Aorta (tissue), 5 donors: ENCODE data around the gene JCAD. TPM values are rescaled to one million over a fixed set of nuclear protein-coding genes. Genes with fewer than 3 reads are reported as not detected.

Source experiments
- ATAC-seq: fragments of 200-7000 bp; cut with Tn5 transposase; one replicate; pipeline ENCODE4 v1.9.1; 2022; ENCODE audit warnings: moderate library complexity; ENCODE audit not compliant: low FRiP score
- DNase-seq, 2 donors: peaks; one replicate each; pipeline ENCODE4 v3.0.0-alpha.2; 2020
- H3K27ac ChIP-seq, 2 donors: one replicate each; pipeline ENCODE4 v1.5.1; 2013; ENCODE audit warnings: low read length in 2 of 2, mild to moderate bottlenecking in 2 of 2, moderate library complexity in 2 of 2, control low read depth in 1 of 2, inconsistent platforms in 1 of 2, low read depth in 1 of 2
- H3K27me3 ChIP-seq, 2 donors: one replicate each; pipeline ENCODE4 v1.6.1; 2013; ENCODE audit warnings: control low read depth in 1 of 2, low read length in 1 of 2, mild to moderate bottlenecking in 1 of 2, moderate library complexity in 1 of 2; ENCODE audit not compliant: insufficient read depth in 2 of 2, control insufficient read depth in 1 of 2
- H3K36me3 ChIP-seq, 2 donors: one replicate each; pipeline ENCODE4 v1.6.1; 2013; ENCODE audit warnings: control low read depth in 1 of 2, low read length in 1 of 2, mild to moderate bottlenecking in 1 of 2; ENCODE audit not compliant: insufficient read depth in 2 of 2, control insufficient read depth in 1 of 2
- H3K4me1 ChIP-seq, 2 donors: one replicate each; pipeline ENCODE4 v1.6.1; 2013; ENCODE audit warnings: low read length in 2 of 2, control low read depth in 1 of 2, mild to moderate bottlenecking in 1 of 2, moderate library complexity in 1 of 2; ENCODE audit not compliant: insufficient read depth in 2 of 2, control insufficient read depth in 1 of 2
- H3K4me3 ChIP-seq, 2 donors: one replicate each; pipeline ENCODE4 v1.5.1; 2013; ENCODE audit warnings: low read length in 2 of 2, control low read depth in 1 of 2, mild to moderate bottlenecking in 1 of 2
- H3K9me3 ChIP-seq: one replicate; pipeline ENCODE4 v1.6.1; 2013; ENCODE audit warnings: mild to moderate bottlenecking, low read length; ENCODE audit not compliant: control insufficient read depth
- WGBS, 2 donors: extraction: QIAGEN DNeasy Blood & Tissue Kit; methylation state at CpG; one replicate each; pipeline ENCODE4 v1.1.7; 2013; 5-methylcytosine and 5-hydroxymethylcytosine counted together
- intact Hi-C, 2 donors: fragments of 100-400 bp; cut with DNase I; formaldehyde crosslinking; loops; one replicate each; pipeline versions ENCODE4 v1.14.2 to v1.15.0; 2022
- polyA plus RNA-seq, 2 donors: library from polyadenylated mRNA; stranded (reverse); fragments of 200-250 nt; gene quantifications; one replicate each; pipeline ENCODE4 v1.2.3, GENCODE V29; 2013
- total RNA-seq, 2 donors: library from RNA; stranded (reverse); fragmentation: NEBNext Ultra II Directional; extraction: Animal tissue kit (Norgen Biotek cat#: 25700); gene quantifications; one replicate each; pipeline ENCODE4 v1.2.1, GENCODE V29; 2021
- donor health status: healthy with polysubstance abuse.
- donor health status: Bipolar disorder and iron deficiency.
- donor health status: DM: no; HTN: no; CAD: no.
- donor health status: DM: no; HTN: no; CAD: no.
- donor health status: DM: yes; HTN: yes; CAD: no.

JCAD gene
- total and polyA plus RNA-seq, 4 donors: 13.6 to 82.4 (median 50.2) TPM

GRCh38 chr10:30036811-30037210, 22.6 kb downstream of the JCAD start:
- no peaks in the 10 kb centered on the region for H3K9me3 ChIP-seq
- intact Hi-C loops: no loop called here
- no peak for DNase-seq
- H3K36me3 ChIP-seq: no peaks in the 10 kb centered on the region
- H3K4me1 ChIP-seq: no peaks in the 10 kb centered on the region
- ATAC-seq: no peak
- 89 to 91% methylated on average over 8 of the region's 8 CpGs for WGBS, 2 donors
- no peak overlapping the region for H3K4me3 ChIP-seq
- no peaks in the 10 kb centered on the region for H3K27me3 ChIP-seq
- H3K27ac ChIP-seq: no peak overlapping the region

DNA sequence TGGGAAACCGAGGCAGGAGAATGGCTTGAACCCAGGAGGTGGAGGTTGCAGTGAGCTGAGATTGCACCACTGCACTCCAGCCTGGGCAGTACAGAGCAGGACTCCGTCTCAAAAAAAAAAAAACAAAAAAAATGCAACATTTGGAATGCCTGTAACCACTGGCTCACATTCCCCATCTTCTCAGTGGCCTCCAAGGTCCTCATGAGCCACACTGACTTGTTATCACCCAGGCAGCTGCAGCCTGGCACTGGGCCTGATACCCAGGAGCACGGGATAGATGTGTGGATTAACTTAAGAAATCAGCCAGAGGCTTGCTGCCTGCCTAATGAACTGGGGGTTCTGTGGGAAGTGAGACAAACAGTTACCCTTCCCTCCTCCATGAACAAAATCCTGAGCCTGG, 23.0 kb downstream of the JCAD start:
- H3K27ac ChIP-seq: no peak overlapping the region
- no peaks in the 10 kb centered on the region for H3K27me3 ChIP-seq
- no peaks in the 10 kb centered on the region for H3K36me3 ChIP-seq
- no peaks in the 10 kb centered on the region for H3K9me3 ChIP-seq
- 27 to 37% methylated on average over 3 of the region's 3 CpGs for WGBS, 2 donors
- intact Hi-C loops: no loop called here
- ATAC-seq (peak; percentile 6), DNase-seq (no peak)
- no peaks in the 10 kb centered on the region for H3K4me1 ChIP-seq
- no peak overlapping the region for H3K4me3 ChIP-seq

GRCh38 chr10:30034433-30035137, 24.8 kb downstream of the JCAD start:
- intact Hi-C loops: no loop called here
- H3K4me1 ChIP-seq: no peaks in the 10 kb centered on the region
- no peak overlapping the region for H3K27ac ChIP-seq
- H3K27me3 ChIP-seq: no peaks in the 10 kb centered on the region
- H3K36me3 ChIP-seq: no peaks in the 10 kb centered on the region
- DNase-seq (no peak), ATAC-seq (no peak)
- H3K9me3 ChIP-seq: no peaks in the 10 kb centered on the region
- H3K4me3 ChIP-seq: no peak overlapping the region
- 73 to 74% methylated on average over 15 of the region's 15 CpGs for WGBS, 2 donors

DNA sequence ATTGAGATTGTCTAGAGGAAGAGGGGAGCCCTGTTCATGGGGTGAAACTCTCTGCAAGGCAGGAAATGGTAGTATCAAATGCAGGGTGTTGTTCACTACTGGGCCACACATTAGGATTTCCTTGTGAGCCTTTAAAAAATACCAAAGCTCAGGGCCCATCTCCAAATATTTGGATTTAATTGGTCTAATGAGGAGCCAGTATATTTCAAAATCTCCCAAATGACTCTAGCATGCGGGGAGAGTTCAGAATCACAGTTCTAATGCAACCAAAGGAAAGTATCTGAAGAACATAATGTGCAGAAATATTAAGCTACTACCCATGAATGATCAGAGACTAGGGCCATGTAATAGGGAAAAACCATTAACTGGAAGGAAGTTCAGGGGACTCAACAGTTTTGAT, 27.3 kb downstream of the JCAD start:
- no peaks in the 10 kb centered on the region for H3K36me3 ChIP-seq
- intact Hi-C loops: no loop called here
- H3K4me1 ChIP-seq: peaks cover 0 to 1% of the 10 kb centered on the region in 2 donors
- H3K27ac ChIP-seq: no peak overlapping the region
- no peaks in the 10 kb centered on the region for H3K9me3 ChIP-seq
- ATAC-seq (no peak), DNase-seq (no peak)
- 100% methylated on average over 1 of the region's 1 CpG for WGBS, 2 donors
- no peak overlapping the region for H3K4me3 ChIP-seq
- no peaks in the 10 kb centered on the region for H3K27me3 ChIP-seq

- intact Hi-C loops: no loop called here
- no peaks in the 10 kb centered on the region for H3K36me3 ChIP-seq
- H3K27ac ChIP-seq: no peak overlapping the region
- no peak for DNase-seq
- WGBS, 2 donors: 10 to 13% methylated on average over 7 of the region's 7 CpGs
- H3K9me3 ChIP-seq: no peaks in the 10 kb centered on the region
- peaks cover 0 to 1% of the 10 kb centered on the region in 2 donors for H3K4me1 ChIP-seq
- no peak overlapping the region for H3K4me3 ChIP-seq
- H3K27me3 ChIP-seq: no peaks in the 10 kb centered on the region
- ATAC-seq: no peak
Observed at GRCh38 chr10:30029872-30030256, 29.5 kb downstream of the JCAD start.

DNA sequence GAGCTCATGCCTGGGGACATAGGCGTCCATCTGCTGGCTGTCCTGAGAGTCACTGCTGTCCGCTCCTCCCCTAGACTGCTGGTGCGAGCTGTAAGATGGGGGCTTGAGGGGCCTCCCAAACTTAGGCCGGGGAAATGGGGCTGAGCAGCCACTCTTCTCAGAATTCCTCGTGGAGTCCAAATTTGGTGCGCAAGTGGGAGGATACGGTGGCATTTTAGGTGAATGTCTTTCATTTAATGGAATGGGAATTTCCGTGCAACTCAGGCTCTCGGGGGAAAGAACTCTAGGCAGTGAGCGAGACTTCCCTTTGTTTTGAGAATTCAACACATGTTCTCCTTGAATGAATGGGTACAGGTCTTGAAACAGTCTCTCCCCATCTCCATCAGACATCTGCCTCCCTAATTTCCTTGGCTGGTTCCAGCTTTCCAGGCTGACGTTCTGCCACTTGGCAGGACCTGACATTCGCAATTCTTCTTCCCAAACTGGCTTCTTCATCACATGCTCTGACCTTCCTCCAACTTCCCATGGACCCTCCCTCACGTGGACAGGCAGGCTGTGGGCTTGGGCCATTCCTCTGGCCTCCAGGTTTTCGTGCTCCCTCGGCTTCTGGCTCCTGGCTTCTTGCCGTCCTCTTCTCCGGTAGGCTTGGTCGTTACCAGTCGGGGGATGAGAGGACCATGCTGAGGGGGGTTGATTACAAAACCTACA, 30.1 kb downstream of the JCAD start:
- H3K36me3 ChIP-seq: no peaks in the 10 kb centered on the region
- no peaks in the 10 kb centered on the region for H3K9me3 ChIP-seq
- H3K27me3 ChIP-seq: no peaks in the 10 kb centered on the region
- no peak overlapping the region for H3K4me3 ChIP-seq
- DNase-seq (no peak), ATAC-seq (no peak)
- WGBS, 2 donors: 37 to 43% methylated on average over 19 of the region's 19 CpGs
- peaks cover 0 to 1% of the 10 kb centered on the region in 2 donors for H3K4me1 ChIP-seq
- peak overlapping the region; percentile 2 to 74 for H3K27ac ChIP-seq
- intact Hi-C loops: no loop called here

DNA sequence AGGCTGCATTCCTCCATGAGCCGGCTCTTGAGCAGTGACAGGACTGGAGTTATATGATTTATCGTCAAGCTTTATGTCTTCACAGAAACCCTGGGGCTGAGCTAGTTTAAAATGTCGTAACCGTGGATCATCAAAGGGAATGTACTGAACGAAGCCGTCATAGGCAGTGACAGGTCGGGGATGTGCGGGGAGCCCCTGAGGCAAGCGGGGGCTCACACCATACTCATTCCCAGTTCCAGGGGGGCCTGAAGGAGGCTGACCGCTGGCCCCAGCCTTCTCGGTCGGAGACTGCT, 30.7 kb downstream of the JCAD start:
- no peaks in the 10 kb centered on the region for H3K36me3 ChIP-seq
- ATAC-seq (no peak), DNase-seq (no peak)
- no peaks in the 10 kb centered on the region for H3K9me3 ChIP-seq
- WGBS, 2 donors: 46 to 56% methylated on average over 12 of the region's 12 CpGs
- no peaks in the 10 kb centered on the region for H3K27me3 ChIP-seq
- intact Hi-C loops: no loop called here
- peak overlapping the region; percentile 2 to 74 for H3K27ac ChIP-seq
- peaks cover 0 to 1% of the 10 kb centered on the region in 2 donors for H3K4me1 ChIP-seq
- H3K4me3 ChIP-seq: no peak overlapping the region

GRCh38 chr10:30028006-30028737, 31.2 kb downstream of the JCAD start:
- Histone ChIP-seq H3K4me3 (no peak overlapping the region), H3K9me3 (no peaks in the 10 kb centered on the region), H3K4me1 (peaks cover 0 to 1% of the 10 kb centered on the region in 2 donors), H3K27ac (peak overlapping the region in 1 of 2 donors; percentile 76), H3K36me3 (no peaks in the 10 kb centered on the region), H3K27me3 (no peaks in the 10 kb centered on the region)
- intact Hi-C loops: no loop called here
- ATAC-seq (peak; percentile 73), DNase-seq (no peak)
- 8 to 14% methylated on average over 18 of the region's 18 CpGs for WGBS, 2 donors
